Islet precursor cell (in vitro differentiated cells): ENCODE measurements around the gene TMEM35A.
"Not testable (repeated sequence)": the region's sequence is repeated elsewhere in the genome, so short reads cannot be mapped to it uniquely, and the experiment has no call there.

Experiments
- DNase-seq: peaks from one replicate; pipeline ENCODE4 v3.0.0-alpha.2; 2018

The TMEM35A gene

DNA sequence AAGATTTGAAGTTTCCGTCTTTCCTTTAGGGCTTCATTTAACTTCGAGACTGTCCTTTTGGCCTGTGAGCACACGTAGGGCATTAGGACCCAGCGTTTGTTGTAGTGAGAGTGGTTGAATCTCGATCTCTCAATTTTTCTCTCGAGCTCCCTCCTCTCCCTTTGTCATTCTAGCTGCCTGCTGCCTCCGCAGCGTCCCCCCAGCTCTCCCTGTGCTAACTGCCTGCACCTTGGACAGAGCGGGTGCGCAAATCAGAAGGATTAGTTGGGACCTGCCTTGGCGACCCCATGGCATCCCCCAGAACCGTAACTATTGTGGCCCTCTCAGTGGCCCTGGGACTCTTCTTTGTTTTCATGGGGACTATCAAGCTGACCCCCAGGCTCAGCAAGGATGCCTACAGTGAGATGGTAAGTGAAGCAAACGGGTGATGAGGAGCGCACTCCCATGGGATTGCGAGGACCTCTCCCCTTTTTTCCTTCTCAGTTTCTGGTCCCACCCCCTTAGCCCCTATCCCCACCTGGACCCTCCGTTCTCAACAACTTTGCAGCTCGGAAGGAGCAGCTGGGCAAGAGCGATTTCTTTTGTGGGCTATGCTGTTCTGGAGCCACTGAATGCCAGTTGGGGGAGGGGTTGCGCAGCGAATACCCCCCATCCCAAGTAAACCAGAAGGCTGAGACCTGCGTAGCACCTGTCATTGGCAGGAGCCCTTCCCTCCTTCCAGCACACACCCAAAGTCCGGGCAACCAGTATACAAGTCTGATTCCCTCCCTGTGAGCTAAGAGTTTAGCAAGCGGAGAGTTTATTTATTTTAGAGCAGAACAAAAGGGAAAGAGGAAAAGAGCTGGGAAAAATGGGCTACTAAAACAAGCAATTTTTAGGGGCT is at the start of gene TMEM35A:
TMEM35A (plus strand) TSS at position 164 of the 883 bp plus-strand sequence; CDS start at position 288, 124 bp downstream.
- no peak for DNase-seq

- DNase-seq, result no peak
Observed at GRCh38 chrX:101029665-101030064, 49.0 kb upstream of the TMEM35A start.

- no peak for DNase-seq
Observed at GRCh38 chrX:101037231-101037630, 41.4 kb upstream of the TMEM35A start.

DNA sequence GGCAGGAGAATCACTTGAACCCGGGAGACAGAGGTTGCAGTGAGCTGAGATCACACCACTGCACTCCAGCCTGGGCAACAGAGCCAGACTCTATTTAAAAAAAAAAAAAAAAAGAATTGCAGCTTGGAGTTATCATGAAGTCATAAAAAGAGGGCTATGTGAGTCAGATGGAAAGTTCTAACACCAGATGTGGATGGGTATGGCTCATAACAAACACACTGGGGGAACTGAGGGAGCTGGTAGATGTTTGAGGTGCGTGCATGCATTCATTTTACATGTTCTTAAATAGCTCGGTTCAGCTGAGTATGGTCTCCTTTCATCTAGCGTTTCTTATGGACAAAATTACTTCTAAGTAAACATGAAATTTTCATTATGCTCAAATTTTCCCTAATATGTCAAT is 38.5 kb upstream of the TMEM35A start:
- no peak for DNase-seq

DNA sequence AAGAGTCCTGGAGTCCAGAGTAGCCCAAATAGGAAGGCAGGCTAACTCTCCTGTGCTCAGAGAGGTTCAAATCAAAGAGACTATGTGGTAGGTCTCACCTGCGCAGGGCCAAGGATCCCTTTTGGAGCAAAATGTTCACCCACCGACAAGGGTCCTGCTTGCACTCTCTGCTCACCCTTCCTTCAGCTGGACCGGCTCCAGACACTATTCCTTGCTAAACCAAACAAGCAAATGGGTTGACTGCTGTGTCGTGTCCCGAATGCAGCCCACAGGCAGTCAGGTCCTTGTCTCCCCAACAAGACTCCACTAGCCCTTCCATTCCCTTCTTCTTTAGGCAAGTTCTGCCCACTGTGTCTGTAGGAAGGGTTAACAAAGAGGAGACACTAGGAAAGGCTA is 27.5 kb upstream of the TMEM35A start:
- DNase-seq, result no peak

DNA sequence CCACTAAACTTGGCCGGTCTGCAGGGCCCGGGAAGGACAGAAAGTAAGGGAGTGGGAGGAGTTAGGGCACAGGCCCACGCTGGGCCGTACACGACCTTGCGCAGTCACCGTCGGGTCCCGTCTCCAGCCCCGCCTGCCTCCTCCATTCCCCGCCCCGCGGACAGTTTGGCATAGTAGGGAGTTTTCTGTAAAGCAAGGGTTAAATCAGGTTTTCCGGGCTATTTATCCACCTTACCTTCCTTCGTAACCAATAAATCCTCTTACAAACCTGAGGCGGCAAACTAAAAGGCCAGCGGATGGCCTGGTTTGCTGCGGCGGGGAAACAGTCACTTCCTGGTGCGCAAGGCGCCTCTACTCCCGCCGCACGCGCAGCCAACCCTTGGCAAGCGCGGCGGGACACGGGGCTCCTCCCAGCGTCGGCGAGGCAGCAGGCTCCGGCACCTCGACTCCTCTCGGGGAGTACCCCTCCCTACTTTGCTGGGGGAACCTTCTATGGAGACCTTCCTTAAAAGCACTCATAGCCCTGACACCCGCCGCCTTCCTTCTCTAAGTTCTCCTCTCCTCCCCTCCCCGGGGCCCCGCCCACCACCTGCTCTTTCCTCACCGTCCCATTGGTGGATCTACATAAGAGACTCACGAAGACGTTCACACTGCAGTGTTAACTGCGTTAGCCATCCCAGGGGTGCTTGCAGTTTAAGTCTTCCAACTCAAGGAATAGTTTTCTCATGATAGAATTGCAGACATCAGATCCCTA is 27.0 kb upstream of the TMEM35A start, which contains the start of gene TRMT2B:
TRMT2B (minus strand) TSS at position 563 of the 754 bp plus-strand sequence. CDS start 9,822 bp downstream, outside the sequence.
- peak; percentile 81 for DNase-seq

- not testable (repeated sequence) for DNase-seq
Observed at GRCh38 chrX:101056551-101056950, 22.1 kb upstream of the TMEM35A start.

- DNase-seq, result no peak
Observed at GRCh38 chrX:101057093-101057714, 21.5 kb upstream of the TMEM35A start.

DNA sequence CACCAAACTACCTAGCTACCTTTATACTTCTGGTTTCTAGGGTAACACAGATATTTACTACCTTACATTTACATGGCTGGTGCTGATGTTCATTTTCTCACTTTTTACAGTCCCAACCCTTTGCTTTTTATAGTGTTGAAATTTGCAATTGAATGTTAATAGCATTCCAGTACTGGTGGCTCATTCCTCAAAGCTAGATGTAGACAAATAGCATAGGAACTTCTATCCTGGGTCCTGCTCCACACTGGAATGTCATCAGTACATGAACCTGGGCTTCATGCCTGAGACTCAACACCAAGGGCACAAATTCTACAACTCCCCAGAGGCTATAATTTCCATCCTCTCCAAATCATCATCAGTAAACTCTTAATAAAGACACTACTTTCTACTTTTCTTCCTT is 16.5 kb upstream of the TMEM35A start:
- DNase-seq, result no peak

- no peak for DNase-seq
Observed at GRCh38 chrX:101071582-101071981, 7.1 kb upstream of the TMEM35A start.

GRCh38 chrX:101079736-101080270 is 1.1 kb downstream of the TMEM35A start:
- DNase-seq, result no peak

- no peak for DNase-seq
Observed at GRCh38 chrX:101080326-101081124, 1.8 kb downstream of the TMEM35A start.

- no peak for DNase-seq
Observed at GRCh38 chrX:101081231-101081630, 2.6 kb downstream of the TMEM35A start.

DNA sequence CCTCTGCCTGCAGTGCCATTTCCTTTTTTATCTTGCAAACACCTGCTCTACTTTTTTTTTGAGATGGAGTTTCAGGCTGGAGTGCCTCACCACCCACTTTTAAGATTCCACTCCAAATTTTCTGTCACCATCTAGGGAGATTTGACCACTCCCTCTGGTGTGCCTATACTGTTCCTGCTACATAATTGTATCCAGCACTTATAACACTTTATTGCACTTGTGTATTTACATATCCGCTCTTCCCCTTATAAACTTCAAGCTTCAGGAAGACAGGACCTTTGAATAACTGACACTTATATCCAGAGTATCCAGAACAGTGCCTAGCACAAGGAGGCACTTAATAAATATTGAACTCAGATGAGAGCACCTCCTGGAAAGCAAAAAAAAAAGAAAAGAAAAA is 13.1 kb downstream of the TMEM35A start:
- DNase-seq, result no peak

- peak; percentile 97 for DNase-seq
Observed at GRCh38 chrX:101097546-101098453, 19.1 kb downstream of the TMEM35A start, which contains the start of gene CENPI. Gene CENPI, plus strand, starts transcription at chrX:101098204. Its CDS starts 2,867 bp downstream, at chrX:101101071.

GRCh38 chrX:101108284-101108683 is 29.6 kb downstream of the TMEM35A start:
- DNase-seq, result no peak

DNA sequence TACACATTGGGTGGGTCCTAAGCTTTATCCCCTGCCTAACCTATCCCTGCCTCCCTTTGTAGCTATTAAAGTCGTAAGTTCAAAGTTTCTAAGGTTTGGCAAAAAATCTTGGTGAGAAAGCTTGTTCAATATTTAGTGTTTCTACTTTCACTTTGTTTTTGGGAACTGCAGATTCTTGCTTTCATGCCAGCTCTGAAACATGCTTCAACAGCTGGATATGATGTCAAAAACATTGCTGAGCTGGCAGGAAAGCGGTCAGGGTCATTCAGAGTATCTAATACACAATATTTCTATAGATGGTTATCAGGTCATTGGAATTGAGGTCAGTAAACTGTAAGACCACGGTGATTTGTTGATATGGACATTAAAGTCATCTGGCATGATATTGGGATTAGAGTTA is 39.0 kb downstream of the TMEM35A start:
- no peak for DNase-seq

DNA sequence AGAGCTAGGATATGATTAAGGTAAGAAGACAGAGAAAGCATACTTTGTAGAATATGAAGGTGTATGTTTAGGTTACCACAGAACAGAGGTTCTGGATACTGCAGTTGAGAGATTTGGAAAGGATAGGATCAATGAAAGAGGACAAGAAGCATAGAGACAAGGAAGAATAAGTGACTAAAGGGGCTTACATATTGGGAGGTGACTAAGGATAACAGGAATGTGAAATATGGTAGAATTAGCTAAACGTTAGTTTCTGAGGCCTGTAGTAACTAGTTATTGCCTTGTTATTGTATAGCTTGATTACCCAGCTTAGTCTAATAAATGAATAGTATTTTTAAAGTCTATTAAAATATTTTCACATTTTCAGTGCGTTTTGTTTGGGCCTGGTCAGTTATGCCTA is 57.6 kb downstream of the TMEM35A start:
- no peak for DNase-seq
